IMR-90 (cell line): ENCODE measurements around the gene CMBL. TPM values are rescaled to one million over a fixed set of nuclear protein-coding genes. Genes with fewer than 3 reads are reported as not detected.

Experiments
- ATAC-seq: fragments of 200-7000 bp; cut with Tn5 transposase; 2 replicates; pipeline ENCODE4 v1.9.1; 2020; ENCODE audit warnings: low read depth, mild to moderate bottlenecking, moderate library complexity
- BruUV-seq: library from RNA; stranded (reverse); fragments of 400-500 nt; replicated peaks from 2 replicates; lab custom pipeline; 2021; lab: Mats Ljungman, UMichigan
- CTCF ChIA-PET: fragments of 300-600 bp; formaldehyde crosslinking; extraction: SDS; loops from one replicate; lab custom pipeline; 2021; ENCODE audit warnings: antibody characterized with exemption; lab: Yijun Ruan, JAX
- POLR2A ChIA-PET: fragments of 300-600 bp; sonication (Branson Sonifier 250); formaldehyde crosslinking; loops from one replicate; lab custom pipeline; 2022; ENCODE audit warnings: antibody characterized with exemption; ENCODE audit not compliant: unreplicated experiment; lab: Charles Lee
- DNase-seq: peaks from one replicate; pipeline ENCODE4 v3.0.0; 2013
- H2AFZ ChIP-seq: replicated peaks from 2 replicates; pipeline ENCODE3; 2013; ENCODE audit warnings: low read length, mild to moderate bottlenecking; ENCODE audit not compliant: poor library complexity
- H2AK5ac ChIP-seq: 2 replicates; pipeline ENCODE4 v1.6.1; 2013; ENCODE audit warnings: low read depth, low read length, inconsistent platforms
- H2AK9ac ChIP-seq: replicated peaks from 2 replicates; pipeline ENCODE3; 2013; ENCODE audit warnings: mild to moderate bottlenecking, low read depth, low read length, moderate library complexity; ENCODE audit not compliant: poor library complexity
- H2BK120ac ChIP-seq: 2 replicates; pipeline ENCODE4 v1.6.1; 2013; ENCODE audit warnings: low read depth, low read length, inconsistent platforms
- H2BK15ac ChIP-seq: 3 replicates; pipeline ENCODE4 v1.6.1; 2013; ENCODE audit warnings: low read depth, low read length, inconsistent platforms
- H2BK20ac ChIP-seq: 2 replicates; pipeline ENCODE4 v1.6.1; 2013; ENCODE audit warnings: low read depth, mild to moderate bottlenecking, inconsistent platforms, low read length, moderate library complexity
- H2BK5ac ChIP-seq: 2 replicates; pipeline ENCODE4 v1.6.1; 2013; ENCODE audit warnings: mild to moderate bottlenecking, low read depth, low read length, inconsistent platforms; ENCODE audit not compliant: poor library complexity, severe bottlenecking
- H3K14ac ChIP-seq: replicated peaks from 2 replicates; pipeline ENCODE4 v1.6.1; 2013; ENCODE audit warnings: low read depth, low read length, inconsistent platforms
- H3K18ac ChIP-seq: 2 replicates; pipeline ENCODE4 v1.6.1; 2013; ENCODE audit warnings: low read depth, low read length, control low read depth
- H3K23ac ChIP-seq: 2 replicates; pipeline ENCODE4 v1.6.1; 2013; ENCODE audit warnings: low read depth, low read length, inconsistent platforms
- H3K27ac ChIP-seq: 2 replicates; pipeline ENCODE4 v1.5.1; 2013; ENCODE audit warnings: mild to moderate bottlenecking, control low read depth, low read length; ENCODE audit not compliant: insufficient read depth
- H3K27me3 ChIP-seq: 2 replicates; pipeline ENCODE4 v1.6.1; 2013; ENCODE audit warnings: low read length; ENCODE audit not compliant: control insufficient read depth, insufficient read depth
- H3K36me3 ChIP-seq: 2 replicates; pipeline ENCODE4 v1.6.1; 2013; ENCODE audit warnings: low read length, mixed read lengths; ENCODE audit not compliant: control insufficient read depth, insufficient read depth
- H3K4ac ChIP-seq: 2 replicates; pipeline ENCODE4 v1.6.1; 2013; ENCODE audit warnings: low read depth, low read length, inconsistent platforms
- H3K4me1 ChIP-seq: 2 replicates; pipeline ENCODE4 v1.6.1; 2013; ENCODE audit warnings: low read length, mixed read lengths; ENCODE audit not compliant: control insufficient read depth, insufficient read depth
- H3K4me2 ChIP-seq: 2 replicates; pipeline ENCODE4 v1.6.1; 2013; ENCODE audit warnings: low read depth, mild to moderate bottlenecking, control low read depth, low read length, moderate library complexity
- H3K4me3 ChIP-seq: 2 replicates; pipeline ENCODE4 v1.5.1; 2013; ENCODE audit warnings: low read depth, mild to moderate bottlenecking, control low read depth, low read length, moderate library complexity; ENCODE audit not compliant: insufficient read depth
- H3K56ac ChIP-seq: 2 replicates; pipeline ENCODE4 v1.6.1; 2013; ENCODE audit warnings: low read length, inconsistent platforms; ENCODE audit not compliant: insufficient read depth; ENCODE audit errors: extremely low read depth
- H3K79me1 ChIP-seq, 2 experiments: 2 replicates each; pipeline ENCODE4 v1.6.1; 2013; ENCODE audit warnings: low read length in 2 of 2, inconsistent platforms in 1 of 2, low read depth in 1 of 2
- H3K9ac ChIP-seq: 2 replicates; pipeline ENCODE4 v1.6.1; 2013; ENCODE audit warnings: low read depth, low read length, control low read depth
- H3K9me1 ChIP-seq: 2 replicates; pipeline ENCODE4 v1.6.1; 2013; ENCODE audit warnings: low read length, inconsistent platforms; ENCODE audit not compliant: insufficient read depth
- H3K9me3 ChIP-seq: 2 replicates; pipeline ENCODE4 v1.6.1; 2013; ENCODE audit warnings: low read length; ENCODE audit not compliant: control insufficient read depth, insufficient read depth
- H4K20me1 ChIP-seq: 2 replicates; pipeline ENCODE4 v1.6.1; 2013; ENCODE audit warnings: low read length, inconsistent platforms; ENCODE audit not compliant: insufficient read depth
- H4K5ac ChIP-seq: 2 replicates; pipeline ENCODE4 v1.6.1; 2013; ENCODE audit warnings: mild to moderate bottlenecking, low read depth, low read length, control low read depth
- H4K8ac ChIP-seq, 2 experiments: 2 replicates each; pipeline ENCODE4 v1.6.1; 2013; ENCODE audit warnings: low read depth in 2 of 2, low read length in 2 of 2, control low read depth in 1 of 2, inconsistent platforms in 1 of 2
- H4K91ac ChIP-seq: 2 replicates; pipeline ENCODE4 v1.6.1; 2013; ENCODE audit warnings: low read depth, low read length, inconsistent platforms; ENCODE audit not compliant: insufficient read depth
- CEBPB ChIP-seq: IDR thresholded peaks from 2 replicates; pipeline ENCODE4 v1.6.1; 2012; ENCODE audit warnings: low read depth, low read length, improper control_type of control experiment
- MAZ ChIP-seq: IDR thresholded peaks from 2 replicates; pipeline ENCODE4 v1.6.1; 2012; ENCODE audit warnings: low read depth, mild to moderate bottlenecking, low read length, improper control_type of control experiment, moderate library complexity, borderline replicate concordance
- RCOR1 ChIP-seq: IDR thresholded peaks from 2 replicates; pipeline ENCODE4 v1.6.1; 2012; ENCODE audit warnings: mild to moderate bottlenecking, low read length, improper control_type of control experiment; ENCODE audit not compliant: insufficient replicate concordance
- RFX5 ChIP-seq: IDR thresholded peaks from 2 replicates; pipeline ENCODE4 v1.8.0; 2012; ENCODE audit warnings: low read depth, mild to moderate bottlenecking, low read length, moderate library complexity
- SMC3 ChIP-seq: fragments of 150-350 bp; IDR thresholded peaks from 2 replicates; pipeline ENCODE4 v1.6.1; 2016; ENCODE audit warnings: low read depth, mild to moderate bottlenecking, antibody characterized with exemption, low read length, moderate library complexity
- USF2 ChIP-seq: fragments of 150-350 bp; IDR thresholded peaks from 2 replicates; pipeline ENCODE4 v1.6.1; 2017; ENCODE audit warnings: mild to moderate bottlenecking, antibody characterized with exemption, low read length, low read depth
- WGBS, 2 experiments: methylation state at CpG; one replicate each; pipeline versions ENCODE4 v1.1.5 to v1.1.7; 2013; ENCODE audit warnings: missing lambda C conversion rate in 2 of 2; ENCODE audit not compliant: insufficient read length in 1 of 2; ENCODE audit errors: extremely low coverage in 2 of 2; 5-methylcytosine and 5-hydroxymethylcytosine counted together
- dilution Hi-C: fragments of 300-500 bp; cut with HindIII; formaldehyde crosslinking; loops from one replicate; pipeline ENCODE4 v1.14.3; 2018; ENCODE audit warnings: low sequenced_read_pairs; ENCODE audit not compliant: unreplicated experiment
- in situ Hi-C: fragments of 300-500 bp; cut with MboI; formaldehyde crosslinking; loops from 3 replicates; pipeline ENCODE4 v1.14.3; 2019; ENCODE audit warnings: low sequenced_read_pairs, inconsistent platforms, mixed read lengths
- intact Hi-C: fragments of 100-400 bp; cut with micrococcal nuclease; formaldehyde crosslinking; loops from 2 replicates; pipeline ENCODE4 v1.10.0; 2022
- polyA plus RNA-seq, 3 experiments: library from polyadenylated mRNA; depleted of rRNA; stranded (reverse); fragments of >200 nt; gene quantifications; 2 replicates each; pipeline ENCODE4 v1.2.3, GENCODE V29; 2012; ENCODE audit warnings: low replicate concordance in 1 of 3
- total RNA-seq: library from RNA; depleted of rRNA; stranded (reverse); fragments of >200 nt; gene quantifications from 2 replicates; pipeline ENCODE4 v1.2.3, GENCODE V29; 2012

The CMBL gene
- total and polyA plus RNA-seq, 2 of the 4 experiments (the other 2 are of a cell fraction): 5.0 to 26.3 TPM

- BruUV-seq: TSS peak; percentile 55
- ChIA-PET POLR2A (no interaction called here), CTCF (interaction anchor here (1.1 kb wide), 1 partner anchor 9 kb away, joined by 3 read pairs; no protein-coding TSS in a partner anchor)
- no peak overlapping the region for H2BK15ac ChIP-seq
- H4K8ac ChIP-seq: peak overlapping the region in 1 of 2 experiments; percentile 19; a peak in 1 of 4 replicates
- H3K4me3 ChIP-seq: peak overlapping the region; percentile 92
- H2BK20ac ChIP-seq: no peak overlapping the region
- intact Hi-C loops: no loop called here
- H3K9ac ChIP-seq: peak overlapping the region; percentile 91
- peak overlapping the region; percentile 39; the same call in 1 of the 2 replicates for H3K23ac ChIP-seq
- in situ Hi-C loops: no loop called here
- peak overlapping the region; percentile 43 for H3K14ac ChIP-seq
- dilution Hi-C loops: no loop called here
- H2AK5ac ChIP-seq: no peak overlapping the region
- no peak overlapping the region for H4K91ac ChIP-seq
- H3K56ac ChIP-seq: peak overlapping the region; percentile 53; the same call in 1 of the 2 replicates
- peaks cover 10% of the 10 kb centered on the region for H3K4me1 ChIP-seq
- no peak overlapping the region for H2AFZ ChIP-seq
- peak overlapping the region; percentile 23; the same call in 1 of the 2 replicates for H3K4ac ChIP-seq
- no peak overlapping the region; the same call in 1 of the 2 replicates for H3K27ac ChIP-seq
- WGBS, 2 experiments: no CpG with 5 or more reads among the region's 16 CpGs
- peak; percentile 71 for DNase-seq
- H3K9me3 ChIP-seq: no peaks in the 10 kb centered on the region
- peak overlapping the region; percentile 95 for H2BK5ac ChIP-seq
- no peak overlapping the region for H2BK120ac ChIP-seq
- TF ChIP-seq SMC3: no peak
- no peak for TF ChIP-seq RFX5
- no peak for TF ChIP-seq MAZ
- peak; percentile 2; the same call in 1 of the 2 replicates for TF ChIP-seq CEBPB
- no peak for TF ChIP-seq RCOR1
- no peak for TF ChIP-seq USF2
- H3K79me1 ChIP-seq: peaks cover 0 to 40% of the 10 kb centered on the region in 2 experiments; a peak in 2 of 4 replicates
- no peak overlapping the region for H4K5ac ChIP-seq
- no peak for ATAC-seq
- H3K36me3 ChIP-seq: no peaks in the 10 kb centered on the region
- H3K18ac ChIP-seq: peak overlapping the region; percentile 37; the same call in 1 of the 2 replicates
- peaks cover 9% of the 10 kb centered on the region for H3K9me1 ChIP-seq
- no peaks in the 10 kb centered on the region for H3K27me3 ChIP-seq
- no peak overlapping the region for H2AK9ac ChIP-seq
- peaks cover 49% of the 10 kb centered on the region for H4K20me1 ChIP-seq
- peak overlapping the region; percentile 97 for H3K4me2 ChIP-seq
Observed at GRCh38 chr5:10355071-10355889, 47.6 kb upstream of the CMBL start.
